ENCODE results near the gene PLD1.
A peak's percentile ranks its signal among the peaks of the same experiment; 100 is the strongest.

Gene PLD1

DNA sequence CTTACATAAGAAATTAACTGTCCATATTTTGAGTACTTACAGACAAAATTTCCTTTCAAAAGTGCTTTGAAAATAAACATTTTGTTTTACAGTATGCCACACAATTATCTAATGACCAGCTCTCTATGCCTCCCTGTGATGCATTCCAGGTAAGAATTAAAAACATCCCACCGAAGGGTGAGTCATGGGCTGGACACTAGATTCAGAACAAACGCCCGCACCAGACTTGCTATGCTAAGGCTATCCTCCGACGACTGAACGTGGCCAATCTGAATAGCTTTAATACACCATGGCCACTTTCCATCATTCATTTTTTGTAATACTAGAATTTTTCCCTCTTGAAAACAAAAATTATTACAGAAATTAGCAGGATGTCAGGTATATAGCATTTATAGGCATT, 210.3 kb downstream of the PLD1 start:
- in situ Hi-C loops (cut with HindIII; ENCODE audit: low pct_unique_long_range_greater_than_20kb, low sequenced_read_pairs): no loop called here
- no peak for DNase-seq (ENCODE audit: low read depth in 1 of 2, low spot score in 1 of 2)
- no peak for TF ChIP-seq JUND (IDR thresholded peaks at IDR 0.05; ENCODE audit: low read depth)

GRCh38 chr3:171598990-171599389, 211.3 kb downstream of the PLD1 start:
- in situ Hi-C loops (cut with HindIII; ENCODE audit: low pct_unique_long_range_greater_than_20kb, low sequenced_read_pairs): no loop called here
- DNase-seq (ENCODE audit: low read depth in 1 of 2, low spot score in 1 of 2): no peak

GRCh38 chr3:171592786-171593185, 217.5 kb downstream of the PLD1 start:
- no peak for DNase-seq (ENCODE audit: low read depth in 1 of 2, low spot score in 1 of 2)
- in situ Hi-C loops (cut with HindIII; ENCODE audit: low pct_unique_long_range_greater_than_20kb, low sequenced_read_pairs): no loop called here
- no peak for TF ChIP-seq JUND (IDR thresholded peaks at IDR 0.05; ENCODE audit: low read depth)

More at GRCh38 chr3:171598990-171599389, 211.3 kb downstream of the PLD1 start:
- TF ChIP-seq JUND (IDR thresholded peaks at IDR 0.05; ENCODE audit: low read depth): no peak

GRCh38 chr3:171591070-171591469, 219.2 kb downstream of the PLD1 start:
- no peak for DNase-seq (ENCODE audit: low read depth in 1 of 2, low spot score in 1 of 2)
- TF ChIP-seq JUND (IDR thresholded peaks at IDR 0.05; ENCODE audit: low read depth): no peak
- in situ Hi-C loops (cut with HindIII; ENCODE audit: low pct_unique_long_range_greater_than_20kb, low sequenced_read_pairs): no loop called here

DNA sequence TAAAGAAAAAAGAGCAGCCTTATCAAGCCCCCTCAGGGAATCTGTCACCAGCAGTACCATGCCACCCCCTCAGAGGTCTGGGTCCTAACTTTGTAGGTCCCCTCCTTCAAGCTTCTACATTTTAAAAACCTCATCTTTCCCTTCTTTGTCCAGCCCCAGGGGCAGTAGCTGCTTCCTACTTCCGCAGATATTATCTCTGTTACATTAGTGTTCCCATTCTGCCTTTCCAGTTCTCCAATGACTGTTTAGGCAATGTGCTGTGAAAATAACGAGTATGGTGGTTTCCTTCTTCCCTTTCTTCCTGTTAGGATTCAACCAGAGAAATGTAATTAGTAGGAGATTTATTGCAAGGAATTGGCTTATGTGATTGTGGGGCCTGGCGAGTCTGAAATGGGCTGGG, 224.0 kb downstream of the PLD1 start:
- TF ChIP-seq JUND (IDR thresholded peaks at IDR 0.05; ENCODE audit: low read depth): no peak
- in situ Hi-C loops (cut with HindIII; ENCODE audit: low pct_unique_long_range_greater_than_20kb, low sequenced_read_pairs): no loop called here

DNA sequence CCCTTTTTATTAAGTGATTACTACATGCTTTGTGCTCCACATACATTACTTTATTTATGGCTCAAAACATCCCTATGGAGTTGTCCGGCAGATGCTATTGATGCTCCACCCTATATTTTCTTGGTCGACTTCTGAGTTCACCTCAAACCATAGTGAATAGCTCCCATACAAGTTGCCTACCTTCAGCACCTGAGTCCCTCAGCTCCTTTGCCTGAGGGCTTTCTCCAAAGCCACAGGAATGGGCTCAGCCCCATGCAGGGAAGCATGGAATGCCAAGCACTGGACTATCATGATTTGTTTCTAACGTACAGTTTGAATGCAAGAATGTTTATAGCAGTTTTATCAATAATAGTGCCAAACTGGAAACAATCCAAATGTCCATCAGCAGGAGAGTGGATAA, 225.2 kb downstream of the PLD1 start:
- in situ Hi-C loops (cut with HindIII; ENCODE audit: low pct_unique_long_range_greater_than_20kb, low sequenced_read_pairs): no loop called here
- no peak; the same call in 1 of the 2 replicates for TF ChIP-seq JUND (IDR thresholded peaks at IDR 0.05; ENCODE audit: low read depth)
- peak; percentile 31 to 99 for DNase-seq (ENCODE audit: low read depth in 1 of 2, low spot score in 1 of 2)

More for the DNA sequence above, 224.0 kb downstream of the PLD1 start:
- DNase-seq (ENCODE audit: low read depth in 1 of 2, low spot score in 1 of 2): peak; percentile 29 to 94

- no peak for TF ChIP-seq JUND (IDR thresholded peaks at IDR 0.05; ENCODE audit: low read depth)
- in situ Hi-C loops (cut with HindIII; ENCODE audit: low pct_unique_long_range_greater_than_20kb, low sequenced_read_pairs): no loop called here
- DNase-seq (ENCODE audit: low read depth in 1 of 2, low spot score in 1 of 2): no peak
Observed at GRCh38 chr3:171584100-171584499, 226.2 kb downstream of the PLD1 start.

DNA sequence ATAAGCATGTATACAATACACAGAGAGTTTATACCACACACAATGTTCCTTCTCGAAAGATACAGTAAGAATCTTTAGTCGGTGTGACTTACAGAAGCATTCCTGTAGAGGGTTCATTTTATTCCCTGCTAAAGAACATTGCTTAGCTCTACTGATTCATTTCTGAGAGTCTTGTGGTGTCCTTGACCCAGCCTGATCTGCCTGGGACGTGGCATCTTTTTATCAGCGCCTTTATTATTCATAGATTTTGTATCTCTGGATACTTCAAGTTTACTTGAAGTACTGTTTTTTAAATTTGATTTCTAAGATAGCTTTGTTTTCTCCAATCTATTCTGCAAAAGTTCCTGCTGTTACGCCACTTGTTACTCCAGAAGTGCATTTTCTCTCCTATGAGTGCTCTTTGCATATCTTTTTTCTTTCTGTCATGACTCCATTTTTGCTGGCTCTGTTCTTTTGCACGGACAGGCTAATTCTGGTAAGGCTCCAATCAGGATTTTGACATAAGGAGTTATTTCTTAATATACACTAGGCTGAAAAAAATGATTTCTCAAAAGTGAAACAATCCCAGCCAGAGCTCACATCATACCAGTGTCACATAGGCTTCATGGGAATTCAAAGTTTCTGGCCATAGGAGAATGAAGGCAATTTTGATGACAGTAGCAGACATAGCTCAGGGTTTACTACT, 235.6 kb downstream of the PLD1 start:
- no peak for TF ChIP-seq JUND (IDR thresholded peaks at IDR 0.05; ENCODE audit: low read depth)
- in situ Hi-C loops (cut with HindIII; ENCODE audit: low pct_unique_long_range_greater_than_20kb, low sequenced_read_pairs): no loop called here
- DNase-seq (ENCODE audit: low read depth in 1 of 2, low spot score in 1 of 2): no peak

DNA sequence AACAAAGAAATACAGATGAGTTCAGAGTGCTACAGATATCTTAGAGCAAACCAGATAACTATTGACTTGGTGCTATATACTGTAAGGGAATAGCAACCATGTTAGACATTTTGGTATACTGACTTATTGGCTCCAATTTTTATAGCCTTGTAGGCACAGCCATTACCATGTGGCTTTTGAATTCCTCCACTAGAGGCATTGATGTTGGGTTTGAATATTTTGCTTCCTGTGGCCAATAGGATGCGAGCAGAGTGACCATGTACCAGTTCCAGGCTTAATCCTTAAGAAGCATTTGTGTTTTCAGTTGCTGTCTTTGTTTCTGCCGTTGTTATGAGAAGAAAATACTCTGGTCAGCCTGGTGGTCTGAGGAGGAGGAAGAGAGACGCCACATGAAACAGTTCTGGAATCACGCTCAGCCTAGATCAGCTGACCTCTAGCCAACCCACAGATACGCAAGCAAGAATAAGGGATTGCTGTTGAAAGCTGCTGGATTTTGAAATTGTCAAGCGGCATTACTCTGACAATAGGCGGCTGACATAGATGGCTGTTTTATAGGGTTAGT, 240.6 kb downstream of the PLD1 start:
- TF ChIP-seq JUND (IDR thresholded peaks at IDR 0.05; ENCODE audit: low read depth): no peak
- in situ Hi-C loops (cut with HindIII; ENCODE audit: low pct_unique_long_range_greater_than_20kb, low sequenced_read_pairs): no loop called here
- DNase-seq (ENCODE audit: low read depth in 1 of 2, low spot score in 1 of 2): peak in 1 of 2 experiments; percentile 49

DNA sequence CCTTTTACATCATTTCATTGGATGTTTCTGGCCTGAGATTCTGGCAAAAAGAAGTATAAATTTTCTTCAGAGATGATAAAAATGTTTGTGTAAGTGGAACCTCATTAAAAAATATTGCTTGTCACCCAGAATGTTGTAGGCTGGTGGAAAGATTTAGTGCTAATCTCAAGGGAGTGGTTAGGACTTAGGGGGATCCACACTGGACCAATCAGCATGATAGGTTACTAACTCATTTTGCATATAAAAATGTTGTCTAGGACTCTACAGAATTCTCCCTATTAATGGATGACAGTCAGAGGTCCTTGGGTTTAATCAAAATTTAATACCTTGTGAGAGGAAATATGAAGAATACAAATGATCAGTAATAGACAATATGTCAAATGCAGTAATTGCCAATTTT, 241.5 kb downstream of the PLD1 start:
- in situ Hi-C loops (cut with HindIII; ENCODE audit: low pct_unique_long_range_greater_than_20kb, low sequenced_read_pairs): no loop called here
- DNase-seq (ENCODE audit: low read depth in 1 of 2, low spot score in 1 of 2): no peak
- TF ChIP-seq JUND (IDR thresholded peaks at IDR 0.05; ENCODE audit: low read depth): no peak

DNA sequence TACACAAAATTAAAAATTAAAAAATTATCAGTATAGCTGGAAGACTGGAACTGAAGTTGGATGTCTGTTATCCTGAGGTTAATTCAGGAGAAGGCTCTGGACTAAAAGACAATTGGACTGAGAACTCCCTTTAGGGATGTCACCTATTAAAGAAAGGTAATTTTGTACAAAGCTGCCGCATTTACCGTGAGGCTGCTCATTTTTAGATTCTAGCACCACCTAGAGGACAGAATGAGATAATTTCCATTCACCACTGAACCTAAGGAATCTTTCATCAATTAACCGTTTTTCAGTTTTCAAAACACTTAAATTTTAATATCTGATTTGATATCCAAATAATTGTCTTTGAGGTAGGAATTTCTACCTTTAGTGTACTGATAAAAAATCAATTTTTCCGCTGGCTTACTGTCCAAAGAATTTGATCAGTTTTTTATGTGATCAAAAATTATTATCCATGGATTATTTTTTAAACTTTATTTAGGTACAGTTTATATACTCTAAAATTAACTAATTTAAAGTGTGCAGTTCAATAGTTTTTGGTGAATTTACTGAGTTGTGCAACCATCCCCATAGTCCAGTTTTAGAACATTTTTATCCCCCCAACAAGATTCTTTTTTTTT, 243.4 kb downstream of the PLD1 start:
- TF ChIP-seq JUND (IDR thresholded peaks at IDR 0.05; ENCODE audit: low read depth): no peak
- in situ Hi-C loops (cut with HindIII; ENCODE audit: low pct_unique_long_range_greater_than_20kb, low sequenced_read_pairs): no loop called here
- DNase-seq (ENCODE audit: low read depth in 1 of 2, low spot score in 1 of 2): peak; percentile 64 to 85

- in situ Hi-C loops (cut with HindIII; ENCODE audit: low pct_unique_long_range_greater_than_20kb, low sequenced_read_pairs): no loop called here
- DNase-seq (ENCODE audit: low read depth in 1 of 2, low spot score in 1 of 2): peak in 1 of 2 experiments; percentile 75
- TF ChIP-seq JUND (IDR thresholded peaks at IDR 0.05; ENCODE audit: low read depth): no peak
Observed at GRCh38 chr3:171565481-171566058, 244.7 kb downstream of the PLD1 start.
